Measurements from ENCODE around the gene UBE2B. TPM values are rescaled to one million over a fixed set of nuclear protein-coding genes. Genes with fewer than 3 reads are reported as not detected.

UBE2B gene
- total RNA-seq, 2 experiments from 2014 or later, result 7.6 to 70.3 TPM

DNA sequence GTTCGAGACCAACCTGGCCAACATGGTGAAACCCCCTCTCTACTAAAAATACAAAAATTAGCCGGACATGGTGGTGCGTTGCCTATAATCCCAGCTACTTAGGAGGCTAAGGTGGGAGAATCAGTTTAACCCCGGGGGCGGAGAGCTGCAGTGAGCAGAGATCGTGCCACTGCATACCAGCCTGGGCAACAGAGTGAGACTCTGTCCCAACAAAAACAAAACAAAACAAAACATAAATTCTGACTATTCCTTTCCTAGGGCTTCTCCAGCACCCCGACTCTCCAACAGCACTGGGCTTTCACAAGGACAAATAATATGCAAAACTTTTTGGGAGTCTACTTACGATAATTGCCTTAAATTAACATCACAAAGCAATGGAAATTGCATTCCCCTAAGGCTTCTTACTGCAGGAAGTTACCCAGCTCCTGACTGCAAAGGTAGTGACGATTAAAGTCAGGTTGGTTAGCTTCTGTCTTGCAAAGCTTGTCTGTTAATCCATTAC, 56.2 kb downstream of the UBE2B start:
- no TSS peak for BruUV-seq (replicated peaks)
- POLR2A ChIA-PET, result interaction anchor here (0.6 to 1.3 kb wide), 3 partner anchors 9 to 43 kb away, joined by 3 read pairs; no protein-coding TSS in a partner anchor
- no peak for DNase-seq (ENCODE audit: low spot score)
- Histone ChIP-seq H3K27ac (ENCODE audit: low read depth, low read length, poor library complexity, severe bottlenecking) (no peak overlapping the region), H4K20me1 (ENCODE audit: insufficient read depth, low read length) (no peaks in the 10 kb centered on the region), H3K79me2 (ENCODE audit: insufficient read depth, low read depth, low read length) (no peaks in the 10 kb centered on the region), H3K9me3 (ENCODE audit: low read length) (no peaks in the 10 kb centered on the region), H2AFZ (ENCODE audit: low read length) (no peak overlapping the region), H3K36me3 (ENCODE audit: insufficient read depth, low read length) (no peaks in the 10 kb centered on the region), H3K4me2 (ENCODE audit: low read length) (no peak overlapping the region), H3K4me1 (ENCODE audit: insufficient read depth, low read length, poor library complexity, severe bottlenecking) (no peaks in the 10 kb centered on the region), H3K9me2 (ENCODE audit: insufficient read depth, low read length) (no peaks in the 10 kb centered on the region), H3K4me3 (ENCODE audit: low read depth, low read length, poor library complexity, severe bottlenecking) (no peak overlapping the region)
- CTCF ChIA-PET (ENCODE audit: unreplicated experiment), result no interaction called here
- TF ChIP-seq, protein P1, sequence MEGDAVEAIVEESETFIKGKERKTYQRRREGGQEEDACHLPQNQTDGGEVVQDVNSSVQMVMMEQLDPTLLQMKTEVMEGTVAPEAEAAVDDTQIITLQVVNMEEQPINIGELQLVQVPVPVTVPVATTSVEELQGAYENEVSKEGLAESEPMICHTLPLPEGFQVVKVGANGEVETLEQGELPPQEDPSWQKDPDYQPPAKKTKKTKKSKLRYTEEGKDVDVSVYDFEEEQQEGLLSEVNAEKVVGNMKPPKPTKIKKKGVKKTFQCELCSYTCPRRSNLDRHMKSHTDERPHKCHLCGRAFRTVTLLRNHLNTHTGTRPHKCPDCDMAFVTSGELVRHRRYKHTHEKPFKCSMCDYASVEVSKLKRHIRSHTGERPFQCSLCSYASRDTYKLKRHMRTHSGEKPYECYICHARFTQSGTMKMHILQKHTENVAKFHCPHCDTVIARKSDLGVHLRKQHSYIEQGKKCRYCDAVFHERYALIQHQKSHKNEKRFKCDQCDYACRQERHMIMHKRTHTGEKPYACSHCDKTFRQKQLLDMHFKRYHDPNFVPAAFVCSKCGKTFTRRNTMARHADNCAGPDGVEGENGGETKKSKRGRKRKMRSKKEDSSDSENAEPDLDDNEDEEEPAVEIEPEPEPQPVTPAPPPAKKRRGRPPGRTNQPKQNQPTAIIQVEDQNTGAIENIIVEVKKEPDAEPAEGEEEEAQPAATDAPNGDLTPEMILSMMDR (conservative IDR thresholded peaks at IDR 0.05; ENCODE audit: low read length), result no peak
- no peak for TF ChIP-seq EZH2phosphoT487 (IDR thresholded peaks at IDR 0.05; ENCODE audit: borderline replicate concordance, low read depth, low read length)
- intact Hi-C loops (cut with micrococcal nuclease; ENCODE audit: unreplicated experiment), result no loop called here

DNA sequence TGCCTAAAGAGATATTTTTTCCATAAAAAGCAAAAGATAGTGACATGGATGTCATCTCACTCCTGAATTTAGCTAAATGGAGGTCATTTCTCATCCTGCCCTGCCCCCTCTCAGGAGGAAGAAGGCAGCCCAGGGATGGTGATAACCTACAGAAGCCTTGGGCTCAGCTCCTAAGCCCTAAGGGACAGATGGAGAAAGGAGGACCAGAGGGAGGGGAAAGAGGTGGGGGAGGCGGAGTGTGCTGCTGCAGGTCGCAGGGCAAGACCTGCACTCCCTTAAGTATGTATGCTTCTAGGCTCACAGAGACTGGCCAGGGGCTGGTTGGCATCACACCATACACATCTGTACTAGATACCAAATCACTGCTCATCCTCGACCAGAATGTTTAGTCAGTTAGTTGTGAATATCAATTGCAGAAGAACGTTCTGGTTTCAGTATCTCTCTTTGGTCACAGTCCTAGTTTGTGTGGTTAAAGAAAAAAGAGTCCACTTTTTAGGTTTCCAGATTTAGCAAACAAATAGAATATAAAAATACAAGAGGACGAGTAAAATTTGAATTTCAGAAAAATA, 58.7 kb downstream of the UBE2B start:
- no peak overlapping the region for H3K27ac ChIP-seq (ENCODE audit: low read depth, low read length, poor library complexity, severe bottlenecking)
- H3K4me2 ChIP-seq (ENCODE audit: low read length), result no peak overlapping the region
- no peak for TF ChIP-seq EZH2phosphoT487 (IDR thresholded peaks at IDR 0.05; ENCODE audit: borderline replicate concordance, low read depth, low read length)
- TF ChIP-seq, protein P1 (conservative IDR thresholded peaks at IDR 0.05; ENCODE audit: low read length), result no peak
- H3K9me2 ChIP-seq (ENCODE audit: insufficient read depth, low read length), result no peaks in the 10 kb centered on the region
- no peaks in the 10 kb centered on the region for H4K20me1 ChIP-seq (ENCODE audit: insufficient read depth, low read length)
- CTCF ChIA-PET (ENCODE audit: unreplicated experiment), result no interaction called here
- no peaks in the 10 kb centered on the region for H3K36me3 ChIP-seq (ENCODE audit: insufficient read depth, low read length)
- no peak overlapping the region for H3K4me3 ChIP-seq (ENCODE audit: low read depth, low read length, poor library complexity, severe bottlenecking)
- intact Hi-C loops (cut with micrococcal nuclease; ENCODE audit: unreplicated experiment), result no loop called here
- no peak for DNase-seq (ENCODE audit: low spot score)
- BruUV-seq (replicated peaks), result no TSS peak
- no peaks in the 10 kb centered on the region for H3K4me1 ChIP-seq (ENCODE audit: insufficient read depth, low read length, poor library complexity, severe bottlenecking)
- POLR2A ChIA-PET, result interaction anchor here (0.7 to 1.2 kb wide), 3 partner anchors 19 to 752 kb away, joined by 3 to 4 read pairs (median 3); partner anchors contain the start of gene CDKN2AIPNL
- no peaks in the 10 kb centered on the region for H3K79me2 ChIP-seq (ENCODE audit: insufficient read depth, low read depth, low read length)
- H3K9me3 ChIP-seq (ENCODE audit: low read length), result no peaks in the 10 kb centered on the region
- H2AFZ ChIP-seq (ENCODE audit: low read length), result no peak overlapping the region

DNA sequence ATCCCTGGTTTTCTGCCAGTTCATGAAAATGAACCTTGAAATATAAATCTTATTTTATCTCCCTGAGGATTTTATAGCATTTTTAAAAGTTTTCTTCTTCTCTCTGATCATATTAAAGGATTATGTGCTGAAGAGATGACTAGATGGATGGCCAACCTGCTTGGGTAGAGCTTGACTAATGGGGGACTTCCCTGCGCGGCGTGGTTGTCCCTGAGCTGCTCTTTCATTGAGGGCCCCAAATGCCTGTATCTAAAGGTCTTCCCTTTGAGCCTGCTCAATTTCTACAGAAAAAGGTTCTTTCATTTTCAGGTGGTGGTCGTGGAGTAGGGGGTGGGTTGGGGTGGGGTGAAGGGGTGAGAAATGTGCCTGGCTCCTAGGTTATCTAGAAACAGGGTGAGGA, 60.8 kb downstream of the UBE2B start:
- Histone ChIP-seq H2AFZ (ENCODE audit: low read length) (no peak overlapping the region), H3K79me2 (ENCODE audit: insufficient read depth, low read depth, low read length) (no peaks in the 10 kb centered on the region), H3K9me2 (ENCODE audit: insufficient read depth, low read length) (no peaks in the 10 kb centered on the region), H3K4me2 (ENCODE audit: low read length) (no peak overlapping the region), H3K27ac (ENCODE audit: low read depth, low read length, poor library complexity, severe bottlenecking) (no peak overlapping the region), H3K9me3 (ENCODE audit: low read length) (no peaks in the 10 kb centered on the region), H4K20me1 (ENCODE audit: insufficient read depth, low read length) (no peaks in the 10 kb centered on the region), H3K4me3 (ENCODE audit: low read depth, low read length, poor library complexity, severe bottlenecking) (no peak overlapping the region), H3K4me1 (ENCODE audit: insufficient read depth, low read length, poor library complexity, severe bottlenecking) (no peaks in the 10 kb centered on the region), H3K36me3 (ENCODE audit: insufficient read depth, low read length) (no peaks in the 10 kb centered on the region)
- intact Hi-C loops (cut with micrococcal nuclease; ENCODE audit: unreplicated experiment), result no loop called here
- POLR2A ChIA-PET, result interaction anchor here (0.7 kb wide), 1 partner anchor 161 kb away, joined by 3 read pairs; no protein-coding TSS in a partner anchor
- TF ChIP-seq, protein P1 (conservative IDR thresholded peaks at IDR 0.05; ENCODE audit: low read length), result no peak
- no peak for TF ChIP-seq EZH2phosphoT487 (IDR thresholded peaks at IDR 0.05; ENCODE audit: borderline replicate concordance, low read depth, low read length)
- CTCF ChIA-PET (ENCODE audit: unreplicated experiment), result no interaction called here
- BruUV-seq (replicated peaks), result no TSS peak
- no peak for DNase-seq (ENCODE audit: low spot score)
